GM23338 (cell line): ENCODE measurements around the gene ENTPD1. TPM values are rescaled to one million over a fixed set of nuclear protein-coding genes. Genes with fewer than 3 reads are reported as not detected.

ENCODE experiments used
- ATAC-seq: fragments of 200-7000 bp; cut with Tn5 transposase; 3 replicates; pipeline ENCODE4 v1.9.1; 2020
- DNase-seq: peaks from one replicate; pipeline ENCODE4 v3.0.0-alpha.2; 2015; ENCODE audit warnings: low spot score
- H2AFZ ChIP-seq: fragments of 200-600 bp; sonication (generic); 2 replicates; pipeline ENCODE4 v1.8.0; 2016; ENCODE audit warnings: antibody characterized with exemption, mild to moderate bottlenecking, moderate library complexity
- H3F3A ChIP-seq: fragments of 200-600 bp; sonication (generic); replicated peaks from 2 replicates; pipeline ENCODE4 v1.8.0; 2017; ENCODE audit warnings: antibody characterized with exemption, mixed run types, low read depth
- H3K27ac ChIP-seq: fragments of 200-600 bp; sonication (generic); 2 replicates; pipeline ENCODE4 v1.6.1; 2016; ENCODE audit warnings: low read depth
- H3K27me3 ChIP-seq: fragments of 200-600 bp; sonication (generic); 2 replicates; pipeline ENCODE4 v1.8.0; 2016; ENCODE audit warnings: mild to moderate bottlenecking, mixed run types, moderate library complexity; ENCODE audit not compliant: insufficient read depth
- H3K36me3 ChIP-seq: fragments of 200-600 bp; sonication (generic); 2 replicates; pipeline ENCODE4 v1.8.0; 2016; ENCODE audit warnings: mild to moderate bottlenecking; ENCODE audit not compliant: insufficient read depth
- H3K4me1 ChIP-seq: fragments of 200-600 bp; sonication (generic); 2 replicates; pipeline ENCODE4 v1.8.0; 2016; ENCODE audit warnings: mild to moderate bottlenecking, moderate library complexity; ENCODE audit not compliant: insufficient read depth
- H3K4me2 ChIP-seq: fragments of 200-600 bp; sonication (generic); 2 replicates; pipeline ENCODE4 v1.7.1; 2017; ENCODE audit warnings: mixed run types
- H3K4me3 ChIP-seq: fragments of 200-600 bp; sonication (generic); 2 replicates; pipeline ENCODE4 v1.6.1; 2016; ENCODE audit warnings: mixed run types
- H3K79me2 ChIP-seq: fragments of 200-600 bp; sonication (generic); replicated peaks from 2 replicates; pipeline ENCODE4 v1.8.0; 2017; ENCODE audit warnings: mild to moderate bottlenecking; ENCODE audit not compliant: insufficient read depth
- H3K9me2 ChIP-seq: fragments of 200-600 bp; sonication (generic); 2 replicates; pipeline ENCODE4 v1.8.0; 2017; ENCODE audit not compliant: insufficient read depth
- H4K20me1 ChIP-seq: fragments of 200-600 bp; sonication (generic); replicated peaks from 2 replicates; pipeline ENCODE4 v1.8.0; 2017; ENCODE audit warnings: mild to moderate bottlenecking; ENCODE audit not compliant: insufficient read depth
- H3K27ac Mint-ChIP-seq: 2 replicates; pipeline ENCODE4 v1.8.0; 2020; ENCODE audit warnings: inconsistent platforms, mild to moderate bottlenecking, moderate library complexity, mixed read lengths
- H3K27me3 Mint-ChIP-seq: 3 replicates; pipeline ENCODE4 v1.8.0; 2022; ENCODE audit warnings: low read depth, mild to moderate bottlenecking, moderate library complexity, mixed read lengths, inconsistent platforms; ENCODE audit not compliant: insufficient read depth, poor library complexity
- H3K36me3 Mint-ChIP-seq: 3 replicates; pipeline ENCODE4 v1.8.0; 2021; ENCODE audit warnings: low read depth, mild to moderate bottlenecking, inconsistent platforms, moderate library complexity, mixed read lengths
- H3K4me1 Mint-ChIP-seq: 3 replicates; pipeline ENCODE4 v1.8.0; 2020; ENCODE audit warnings: mild to moderate bottlenecking, inconsistent platforms, mixed read lengths
- H3K4me3 Mint-ChIP-seq: 3 replicates; pipeline ENCODE4 v1.8.0; 2021; ENCODE audit warnings: moderate library complexity, mild to moderate bottlenecking, inconsistent platforms, mixed read lengths
- H3K9me3 Mint-ChIP-seq: 3 replicates; pipeline ENCODE4 v1.8.0; 2020; ENCODE audit warnings: moderate library complexity, mild to moderate bottlenecking, inconsistent platforms, mixed read lengths
- EZH2 ChIP-seq: fragments of 200-600 bp; sonication (generic); IDR thresholded peaks from one replicate; pipeline ENCODE4 v1.8.0; 2017; ENCODE audit warnings: antibody characterized with exemption, mild to moderate bottlenecking, low read depth; ENCODE audit not compliant: unreplicated experiment
- EZH2phosphoT487 ChIP-seq: fragments of 200-600 bp; sonication (generic); IDR thresholded peaks from one replicate; pipeline ENCODE4 v1.8.1; 2018; ENCODE audit warnings: antibody characterized with exemption; ENCODE audit not compliant: unreplicated experiment
- JUNB ChIP-seq: IDR thresholded peaks from one replicate; pipeline ENCODE4 v1.6.1; 2016; ENCODE audit warnings: antibody characterized with exemption; ENCODE audit not compliant: unreplicated experiment
- NANOG ChIP-seq: IDR thresholded peaks from 2 replicates; pipeline ENCODE4 v1.6.1; 2016; ENCODE audit warnings: antibody characterized with exemption, borderline replicate concordance
- POLR2AphosphoS5 ChIP-seq: IDR thresholded peaks from 2 replicates; pipeline ENCODE4 v1.6.1; 2016; ENCODE audit warnings: antibody characterized with exemption, low read depth
- ZNF114 ChIP-seq: fragments of 250-450 bp; sonication (Bioruptor Pico); IDR thresholded peaks from 2 replicates; pipeline ENCODE4 v1.5.0; 2020; ENCODE audit warnings: mild to moderate bottlenecking, moderate library complexity
- ZNF331 ChIP-seq: fragments of 250-450 bp; sonication (Bioruptor Pico); IDR thresholded peaks from 2 replicates; pipeline ENCODE4 v1.5.0; 2020; ENCODE audit warnings: low read depth, mild to moderate bottlenecking, moderate library complexity
- polyA plus RNA-seq: library from polyadenylated mRNA; unstranded; fragments of >200 nt; fragmentation: Nextera tagmentation; extraction: Ambion mirVana; gene quantifications from 2 replicates; pipeline ENCODE4 v1.2.1, GENCODE V29; 2016
- total RNA-seq: library from RNA; depleted of rRNA; stranded (reverse); fragments of >200 nt; shearing (Covaris generic); gene quantifications from 2 replicates; pipeline ENCODE4 v1.2.3, GENCODE V29; 2014
- TF ChIP-seq, protein P1 (sequence below): fragments of 250-450 bp; sonication (Bioruptor Pico); IDR thresholded peaks from 2 replicates; pipeline ENCODE4 v1.5.0; 2020; ENCODE audit warnings: mild to moderate bottlenecking, moderate library complexity
- TF ChIP-seq, protein P2 (sequence below): IDR thresholded peaks from 2 replicates; pipeline ENCODE4 v1.6.1; 2016; ENCODE audit warnings: antibody characterized with exemption
- TF ChIP-seq, protein P3 (sequence below), 2 experiments: fragments of 200-600 bp in 1 of 2; sonication (generic) in 1 of 2; conservative IDR thresholded peaks; 2 replicates each; pipeline versions ENCODE4 v1.5.1 to v1.6.1; 2016 to 2017; ENCODE audit warnings: antibody characterized with exemption in 2 of 2, low read depth in 2 of 2, mild to moderate bottlenecking in 2 of 2, moderate library complexity in 1 of 2

The ENTPD1 gene
- total and polyA plus RNA-seq, 2 experiments from 2014 or later: 2.3 to 3.6 TPM

DNA sequence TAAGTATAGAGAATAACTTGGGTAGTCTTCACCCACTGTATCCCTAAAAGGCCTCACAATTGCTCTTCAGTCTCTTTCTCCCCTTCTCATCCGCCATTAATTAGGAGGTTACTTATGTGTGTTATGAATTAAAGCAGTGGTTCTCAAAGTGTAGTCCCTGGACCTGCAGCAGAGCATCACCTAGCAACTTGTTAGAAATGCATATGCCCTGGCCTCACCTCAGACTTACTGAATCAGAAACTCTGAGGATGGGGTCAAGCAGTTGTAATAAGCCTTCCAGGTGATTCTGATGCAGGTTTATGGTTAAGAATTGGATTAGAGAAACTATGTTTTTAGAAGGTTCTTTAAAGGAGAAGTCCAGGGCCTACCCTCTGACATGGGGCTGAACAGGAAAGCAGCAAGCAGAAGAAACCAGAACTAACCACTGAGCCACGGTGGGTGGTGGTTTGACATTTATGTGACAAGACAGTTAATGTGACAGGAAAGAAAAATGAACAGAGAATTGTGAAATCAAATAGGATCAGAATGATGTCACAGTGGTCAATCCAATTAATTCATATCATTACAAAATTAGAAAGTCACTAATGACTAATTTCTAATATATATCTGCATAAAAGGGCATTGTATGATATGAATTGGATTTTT, 37.6 kb downstream of the ENTPD1 start:
- Histone ChIP-seq H3K27ac (no peak overlapping the region), H3K4me2 (no peak overlapping the region), H4K20me1 (no peaks in the 10 kb centered on the region), H2AFZ (no peak overlapping the region), H3K4me3 (no peak overlapping the region), H3K4me1 (no peaks in the 10 kb centered on the region), H3K9me2 (peaks cover 7% of the 10 kb centered on the region; the same call in 1 of the 2 replicates), H3K79me2 (no peaks in the 10 kb centered on the region), H3K36me3 (no peaks in the 10 kb centered on the region), H3K27me3 (no peaks in the 10 kb centered on the region), H3F3A (no peaks in the 10 kb centered on the region)
- no peaks in the 10 kb centered on the region; the same call in 2 of the 3 replicates for H3K4me1 Mint-ChIP-seq
- no peaks in the 10 kb centered on the region for H3K36me3 Mint-ChIP-seq
- no peak for ATAC-seq
- no peaks in the 10 kb centered on the region for H3K27me3 Mint-ChIP-seq
- H3K4me3 Mint-ChIP-seq: no peak overlapping the region
- TF ChIP-seq JUNB (no peak), EZH2phosphoT487 (no peak), EZH2 (no peak), ZNF331 (no peak)
- no peaks in the 10 kb centered on the region; the same call in 1 of the 3 replicates for H3K9me3 Mint-ChIP-seq
- DNase-seq: no peak
- no peak overlapping the region for H3K27ac Mint-ChIP-seq

DNA sequence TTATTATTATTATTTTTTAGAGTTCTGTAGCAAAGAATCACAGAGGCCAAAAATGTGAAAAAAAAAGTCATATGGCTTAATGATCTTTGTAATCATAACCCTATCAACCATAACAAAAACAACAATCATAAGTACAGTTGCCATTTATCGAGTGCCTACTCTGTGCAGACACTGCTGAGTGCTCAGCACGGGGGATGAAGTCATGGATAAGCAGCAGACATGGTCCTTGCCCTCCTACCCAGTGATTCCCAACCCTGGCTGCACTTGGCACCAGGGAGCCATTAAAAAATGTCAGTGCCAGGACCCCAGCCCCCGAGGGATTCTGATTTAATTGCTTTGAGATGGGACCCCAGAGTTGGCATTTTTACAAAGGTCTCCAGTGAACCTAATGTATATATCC, 38.2 kb downstream of the ENTPD1 start:
- no peaks in the 10 kb centered on the region for H3K79me2 ChIP-seq
- H2AFZ ChIP-seq: no peak overlapping the region
- Mint-ChIP-seq H3K36me3 (no peaks in the 10 kb centered on the region; the same call in 2 of the 3 replicates), H3K27me3 (no peaks in the 10 kb centered on the region), H3K4me1 (no peaks in the 10 kb centered on the region; the same call in 2 of the 3 replicates), H3K27ac (no peak overlapping the region), H3K4me3 (no peak overlapping the region), H3K9me3 (peaks cover 5% of the 10 kb centered on the region; the same call in 2 of the 3 replicates)
- H3K36me3 ChIP-seq: no peaks in the 10 kb centered on the region
- H3K27me3 ChIP-seq: no peaks in the 10 kb centered on the region
- no peak overlapping the region for H3K4me2 ChIP-seq
- no peaks in the 10 kb centered on the region for H3F3A ChIP-seq
- TF ChIP-seq, protein P1, sequence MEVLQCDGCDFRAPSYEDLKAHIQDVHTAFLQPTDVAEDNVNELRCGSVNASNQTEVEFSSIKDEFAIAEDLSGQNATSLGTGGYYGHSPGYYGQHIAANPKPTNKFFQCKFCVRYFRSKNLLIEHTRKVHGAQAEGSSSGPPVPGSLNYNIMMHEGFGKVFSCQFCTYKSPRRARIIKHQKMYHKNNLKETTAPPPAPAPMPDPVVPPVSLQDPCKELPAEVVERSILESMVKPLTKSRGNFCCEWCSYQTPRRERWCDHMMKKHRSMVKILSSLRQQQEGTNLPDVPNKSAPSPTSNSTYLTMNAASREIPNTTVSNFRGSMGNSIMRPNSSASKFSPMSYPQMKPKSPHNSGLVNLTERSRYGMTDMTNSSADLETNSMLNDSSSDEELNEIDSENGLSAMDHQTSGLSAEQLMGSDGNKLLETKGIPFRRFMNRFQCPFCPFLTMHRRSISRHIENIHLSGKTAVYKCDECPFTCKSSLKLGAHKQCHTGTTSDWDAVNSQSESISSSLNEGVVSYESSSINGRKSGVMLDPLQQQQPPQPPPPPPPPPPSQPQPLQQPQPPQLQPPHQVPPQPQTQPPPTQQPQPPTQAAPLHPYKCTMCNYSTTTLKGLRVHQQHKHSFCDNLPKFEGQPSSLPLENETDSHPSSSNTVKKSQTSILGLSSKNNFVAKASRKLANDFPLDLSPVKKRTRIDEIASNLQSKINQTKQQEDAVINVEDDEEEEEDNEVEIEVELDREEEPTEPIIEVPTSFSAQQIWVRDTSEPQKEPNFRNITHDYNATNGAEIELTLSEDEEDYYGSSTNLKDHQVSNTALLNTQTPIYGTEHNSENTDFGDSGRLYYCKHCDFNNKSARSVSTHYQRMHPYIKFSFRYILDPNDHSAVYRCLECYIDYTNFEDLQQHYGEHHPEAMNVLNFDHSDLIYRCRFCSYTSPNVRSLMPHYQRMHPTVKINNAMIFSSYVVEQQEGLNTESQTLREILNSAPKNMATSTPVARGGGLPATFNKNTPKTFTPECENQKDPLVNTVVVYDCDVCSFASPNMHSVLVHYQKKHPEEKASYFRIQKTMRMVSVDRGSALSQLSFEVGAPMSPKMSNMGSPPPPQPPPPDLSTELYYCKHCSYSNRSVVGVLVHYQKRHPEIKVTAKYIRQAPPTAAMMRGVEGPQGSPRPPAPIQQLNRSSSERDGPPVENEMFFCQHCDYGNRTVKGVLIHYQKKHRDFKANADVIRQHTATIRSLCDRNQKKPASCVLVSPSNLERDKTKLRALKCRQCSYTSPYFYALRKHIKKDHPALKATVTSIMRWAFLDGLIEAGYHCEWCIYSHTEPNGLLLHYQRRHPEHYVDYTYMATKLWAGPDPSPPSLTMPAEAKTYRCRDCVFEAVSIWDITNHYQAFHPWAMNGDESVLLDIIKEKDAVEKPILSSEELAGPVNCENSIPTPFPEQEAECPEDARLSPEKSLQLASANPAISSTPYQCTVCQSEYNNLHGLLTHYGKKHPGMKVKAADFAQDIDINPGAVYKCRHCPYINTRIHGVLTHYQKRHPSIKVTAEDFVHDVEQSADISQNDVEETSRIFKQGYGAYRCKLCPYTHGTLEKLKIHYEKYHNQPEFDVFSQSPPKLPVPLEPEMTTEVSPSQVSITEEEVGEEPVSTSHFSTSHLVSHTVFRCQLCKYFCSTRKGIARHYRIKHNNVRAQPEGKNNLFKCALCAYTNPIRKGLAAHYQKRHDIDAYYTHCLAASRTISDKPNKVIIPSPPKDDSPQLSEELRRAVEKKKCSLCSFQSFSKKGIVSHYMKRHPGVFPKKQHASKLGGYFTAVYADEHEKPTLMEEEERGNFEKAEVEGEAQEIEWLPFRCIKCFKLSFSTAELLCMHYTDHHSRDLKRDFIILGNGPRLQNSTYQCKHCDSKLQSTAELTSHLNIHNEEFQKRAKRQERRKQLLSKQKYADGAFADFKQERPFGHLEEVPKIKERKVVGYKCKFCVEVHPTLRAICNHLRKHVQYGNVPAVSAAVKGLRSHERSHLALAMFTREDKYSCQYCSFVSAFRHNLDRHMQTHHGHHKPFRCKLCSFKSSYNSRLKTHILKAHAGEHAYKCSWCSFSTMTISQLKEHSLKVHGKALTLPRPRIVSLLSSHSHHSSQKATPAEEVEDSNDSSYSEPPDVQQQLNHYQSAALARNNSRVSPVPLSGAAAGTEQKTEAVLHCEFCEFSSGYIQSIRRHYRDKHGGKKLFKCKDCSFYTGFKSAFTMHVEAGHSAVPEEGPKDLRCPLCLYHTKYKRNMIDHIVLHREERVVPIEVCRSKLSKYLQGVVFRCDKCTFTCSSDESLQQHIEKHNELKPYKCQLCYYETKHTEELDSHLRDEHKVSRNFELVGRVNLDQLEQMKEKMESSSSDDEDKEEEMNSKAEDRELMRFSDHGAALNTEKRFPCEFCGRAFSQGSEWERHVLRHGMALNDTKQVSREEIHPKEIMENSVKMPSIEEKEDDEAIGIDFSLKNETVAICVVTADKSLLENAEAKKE (CRISPR knock-in tag): no peak
- TF ChIP-seq POLR2AphosphoS5 (no peak), ZNF114 (no peak), JUNB (no peak), EZH2phosphoT487 (no peak), EZH2 (no peak), NANOG (no peak)
- TF ChIP-seq, protein P2, sequence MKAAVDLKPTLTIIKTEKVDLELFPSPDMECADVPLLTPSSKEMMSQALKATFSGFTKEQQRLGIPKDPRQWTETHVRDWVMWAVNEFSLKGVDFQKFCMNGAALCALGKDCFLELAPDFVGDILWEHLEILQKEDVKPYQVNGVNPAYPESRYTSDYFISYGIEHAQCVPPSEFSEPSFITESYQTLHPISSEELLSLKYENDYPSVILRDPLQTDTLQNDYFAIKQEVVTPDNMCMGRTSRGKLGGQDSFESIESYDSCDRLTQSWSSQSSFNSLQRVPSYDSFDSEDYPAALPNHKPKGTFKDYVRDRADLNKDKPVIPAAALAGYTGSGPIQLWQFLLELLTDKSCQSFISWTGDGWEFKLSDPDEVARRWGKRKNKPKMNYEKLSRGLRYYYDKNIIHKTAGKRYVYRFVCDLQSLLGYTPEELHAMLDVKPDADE: no peak
- TF ChIP-seq, protein P3, sequence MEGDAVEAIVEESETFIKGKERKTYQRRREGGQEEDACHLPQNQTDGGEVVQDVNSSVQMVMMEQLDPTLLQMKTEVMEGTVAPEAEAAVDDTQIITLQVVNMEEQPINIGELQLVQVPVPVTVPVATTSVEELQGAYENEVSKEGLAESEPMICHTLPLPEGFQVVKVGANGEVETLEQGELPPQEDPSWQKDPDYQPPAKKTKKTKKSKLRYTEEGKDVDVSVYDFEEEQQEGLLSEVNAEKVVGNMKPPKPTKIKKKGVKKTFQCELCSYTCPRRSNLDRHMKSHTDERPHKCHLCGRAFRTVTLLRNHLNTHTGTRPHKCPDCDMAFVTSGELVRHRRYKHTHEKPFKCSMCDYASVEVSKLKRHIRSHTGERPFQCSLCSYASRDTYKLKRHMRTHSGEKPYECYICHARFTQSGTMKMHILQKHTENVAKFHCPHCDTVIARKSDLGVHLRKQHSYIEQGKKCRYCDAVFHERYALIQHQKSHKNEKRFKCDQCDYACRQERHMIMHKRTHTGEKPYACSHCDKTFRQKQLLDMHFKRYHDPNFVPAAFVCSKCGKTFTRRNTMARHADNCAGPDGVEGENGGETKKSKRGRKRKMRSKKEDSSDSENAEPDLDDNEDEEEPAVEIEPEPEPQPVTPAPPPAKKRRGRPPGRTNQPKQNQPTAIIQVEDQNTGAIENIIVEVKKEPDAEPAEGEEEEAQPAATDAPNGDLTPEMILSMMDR (conservative IDR thresholded peaks at IDR 0.05; ENCODE audit: low read depth in 2 of 2): no peak
- ATAC-seq (no peak), DNase-seq (no peak)
- H3K4me1 ChIP-seq: no peaks in the 10 kb centered on the region
- no peak overlapping the region for H3K27ac ChIP-seq
- peaks cover 7% of the 10 kb centered on the region; the same call in 1 of the 2 replicates for H3K9me2 ChIP-seq
- no peaks in the 10 kb centered on the region for H4K20me1 ChIP-seq
- H3K4me3 ChIP-seq: no peak overlapping the region
